ENCODE measurements around the gene ERBB4.

The ERBB4 gene

DNA sequence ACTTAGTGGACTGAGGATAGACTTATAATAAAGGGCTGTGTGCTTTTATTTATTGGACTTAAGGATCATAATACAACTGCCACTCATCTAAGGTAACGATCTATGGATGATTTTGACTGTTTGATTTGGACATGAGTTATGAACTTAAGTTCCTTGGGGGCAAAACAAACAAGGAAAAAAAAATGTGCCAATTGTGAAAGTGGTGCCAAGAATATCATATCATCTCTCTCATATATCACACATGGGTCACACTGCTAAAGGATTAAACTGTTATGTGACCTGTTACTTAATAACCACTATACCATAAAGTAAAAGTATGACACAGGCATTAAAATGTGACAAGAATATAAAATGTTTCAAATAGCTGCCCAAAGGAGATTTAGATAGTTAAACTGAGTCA is 886.3 kb downstream of the ERBB4 start:
- H3K4me3 ChIP-seq (ENCODE audit: low read depth, low read length) = no peak overlapping the region
- DNase-seq (ENCODE audit: low read depth) = no peak
- TF ChIP-seq, protein P1, sequence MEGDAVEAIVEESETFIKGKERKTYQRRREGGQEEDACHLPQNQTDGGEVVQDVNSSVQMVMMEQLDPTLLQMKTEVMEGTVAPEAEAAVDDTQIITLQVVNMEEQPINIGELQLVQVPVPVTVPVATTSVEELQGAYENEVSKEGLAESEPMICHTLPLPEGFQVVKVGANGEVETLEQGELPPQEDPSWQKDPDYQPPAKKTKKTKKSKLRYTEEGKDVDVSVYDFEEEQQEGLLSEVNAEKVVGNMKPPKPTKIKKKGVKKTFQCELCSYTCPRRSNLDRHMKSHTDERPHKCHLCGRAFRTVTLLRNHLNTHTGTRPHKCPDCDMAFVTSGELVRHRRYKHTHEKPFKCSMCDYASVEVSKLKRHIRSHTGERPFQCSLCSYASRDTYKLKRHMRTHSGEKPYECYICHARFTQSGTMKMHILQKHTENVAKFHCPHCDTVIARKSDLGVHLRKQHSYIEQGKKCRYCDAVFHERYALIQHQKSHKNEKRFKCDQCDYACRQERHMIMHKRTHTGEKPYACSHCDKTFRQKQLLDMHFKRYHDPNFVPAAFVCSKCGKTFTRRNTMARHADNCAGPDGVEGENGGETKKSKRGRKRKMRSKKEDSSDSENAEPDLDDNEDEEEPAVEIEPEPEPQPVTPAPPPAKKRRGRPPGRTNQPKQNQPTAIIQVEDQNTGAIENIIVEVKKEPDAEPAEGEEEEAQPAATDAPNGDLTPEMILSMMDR (conservative IDR thresholded peaks at IDR 0.05; ENCODE audit: low read depth, low read length) = no peak

DNA sequence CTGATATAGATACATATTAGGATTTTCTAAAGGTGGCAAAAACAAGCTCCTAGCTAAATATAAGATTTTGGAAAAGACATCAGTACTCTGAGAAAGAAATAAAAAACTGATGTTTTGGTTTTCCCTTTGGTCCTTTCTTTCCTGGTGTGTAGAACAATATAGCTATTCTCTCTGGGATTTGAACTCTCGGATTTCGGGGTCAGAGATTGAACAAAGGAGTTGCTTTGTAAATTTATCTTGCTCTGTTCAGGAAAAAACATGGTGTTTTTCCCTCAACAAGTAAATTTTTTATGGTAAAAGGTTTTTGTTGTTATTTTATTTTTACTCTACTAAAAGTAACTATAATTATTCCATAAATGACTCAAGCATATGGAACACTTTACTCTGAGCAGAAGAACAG is 889.3 kb downstream of the ERBB4 start:
- TF ChIP-seq, protein P1 (conservative IDR thresholded peaks at IDR 0.05; ENCODE audit: low read depth, low read length) = no peak
- H3K4me3 ChIP-seq (ENCODE audit: low read depth, low read length) = no peak overlapping the region
- no peak for DNase-seq (ENCODE audit: low read depth)

DNA sequence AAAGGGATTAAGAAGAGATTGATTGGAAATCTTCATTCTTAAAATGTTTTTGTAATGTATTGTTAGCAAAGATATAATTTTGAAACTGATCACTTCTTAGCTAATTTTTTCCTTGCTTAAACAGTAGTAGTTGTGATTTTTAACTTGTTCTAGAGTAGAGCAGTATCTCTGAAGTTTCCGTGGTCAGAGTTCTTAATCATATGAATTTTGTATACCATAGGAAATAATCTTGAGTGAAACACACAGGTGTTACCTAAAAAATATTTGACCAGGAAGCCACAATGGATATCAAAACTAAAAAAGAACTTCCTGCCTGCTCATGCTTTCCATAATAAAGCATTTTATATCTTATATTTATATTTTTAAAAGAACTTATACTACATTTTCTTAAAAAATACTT is 907.1 kb downstream of the ERBB4 start:
- no peak for DNase-seq (ENCODE audit: low read depth)
- TF ChIP-seq, protein P1 (conservative IDR thresholded peaks at IDR 0.05; ENCODE audit: low read depth, low read length) = no peak
- no peak overlapping the region for H3K4me3 ChIP-seq (ENCODE audit: low read depth, low read length)

DNA sequence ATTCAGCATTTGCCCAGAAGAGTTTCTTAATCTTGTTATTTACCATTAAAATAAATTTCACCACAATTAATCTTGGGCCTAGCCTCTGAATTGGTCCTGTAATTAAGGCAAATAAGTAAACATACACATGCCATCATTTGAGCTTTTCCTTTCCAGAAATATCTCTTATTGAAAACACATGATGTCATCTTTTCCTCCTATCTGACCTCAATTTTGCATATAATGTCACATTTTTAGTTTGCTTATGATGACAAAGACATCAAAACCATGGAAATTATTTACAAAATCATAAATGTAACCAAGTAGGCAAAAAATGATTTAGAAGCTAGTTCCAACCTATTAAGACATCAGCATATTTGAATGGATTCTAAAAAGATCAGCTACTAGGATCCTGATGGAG is 915.5 kb downstream of the ERBB4 start:
- TF ChIP-seq, protein P1 (conservative IDR thresholded peaks at IDR 0.05; ENCODE audit: low read depth, low read length) = no peak
- no peak overlapping the region for H3K4me3 ChIP-seq (ENCODE audit: low read depth, low read length)
- no peak for DNase-seq (ENCODE audit: low read depth)

DNA sequence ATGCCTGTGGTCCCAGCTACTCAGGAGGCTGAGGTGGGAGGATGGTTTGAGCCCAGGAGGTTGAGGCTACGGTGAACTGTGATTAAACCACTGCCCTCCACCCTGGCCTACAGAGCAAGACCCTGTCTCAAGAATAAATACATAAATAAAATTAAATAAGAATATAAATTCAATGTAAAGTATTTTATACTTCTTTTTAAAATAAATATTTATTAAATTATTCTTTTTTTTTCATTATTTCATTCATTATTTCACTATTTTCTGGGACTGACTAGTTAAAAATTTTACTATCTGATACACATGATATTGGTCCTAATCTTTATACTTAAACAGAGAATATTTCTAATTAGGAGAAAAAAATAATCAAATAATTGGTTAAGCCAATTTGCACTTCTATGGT is 917.6 kb downstream of the ERBB4 start:
- TF ChIP-seq, protein P1 (conservative IDR thresholded peaks at IDR 0.05; ENCODE audit: low read depth, low read length) = no peak
- no peak overlapping the region for H3K4me3 ChIP-seq (ENCODE audit: low read depth, low read length)
- no peak for DNase-seq (ENCODE audit: low read depth)

DNA sequence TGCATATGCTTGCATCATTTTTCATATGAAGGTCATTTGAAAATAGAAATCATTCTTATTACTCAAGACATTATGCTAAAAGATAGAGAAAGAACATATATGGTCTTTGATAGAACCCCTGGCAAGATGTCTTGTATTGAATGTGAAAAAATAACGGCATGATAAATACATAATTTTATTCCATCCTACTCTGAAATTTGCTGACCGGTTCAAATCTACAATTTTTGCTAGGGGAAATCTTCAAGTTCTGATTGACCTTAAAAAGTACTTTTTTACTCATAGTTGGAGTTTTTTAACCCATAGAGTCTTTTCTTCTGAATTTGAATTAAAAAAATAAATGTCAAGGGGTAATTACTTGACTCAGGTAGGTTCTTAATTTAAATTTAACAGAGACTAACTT is 920.8 kb downstream of the ERBB4 start:
- DNase-seq (ENCODE audit: low read depth) = no peak
- TF ChIP-seq, protein P1 (conservative IDR thresholded peaks at IDR 0.05; ENCODE audit: low read depth, low read length) = no peak
- H3K4me3 ChIP-seq (ENCODE audit: low read depth, low read length) = no peak overlapping the region

DNA sequence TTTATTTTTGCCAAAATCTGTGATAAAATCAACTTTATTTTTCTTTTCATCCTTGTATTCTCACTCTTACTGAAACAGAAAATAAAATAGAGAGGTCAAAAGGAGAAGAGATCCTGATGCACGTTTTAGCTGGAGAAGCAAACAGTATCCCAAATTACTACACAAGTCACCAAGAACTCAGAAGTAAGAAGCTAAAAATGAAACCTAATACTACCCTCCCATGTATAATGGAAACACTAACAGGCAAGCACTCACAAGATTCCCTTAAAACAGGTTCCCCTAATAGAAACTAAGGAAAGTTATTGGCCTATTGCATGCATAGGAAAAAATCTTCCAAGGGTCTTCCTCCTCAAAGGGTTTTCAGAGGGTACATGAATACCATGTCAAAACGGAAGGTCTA is 927.0 kb downstream of the ERBB4 start:
- TF ChIP-seq, protein P1 (conservative IDR thresholded peaks at IDR 0.05; ENCODE audit: low read depth, low read length) = no peak
- H3K4me3 ChIP-seq (ENCODE audit: low read depth, low read length) = no peak overlapping the region
- DNase-seq (ENCODE audit: low read depth) = no peak

Measured in choroid plexus epithelial cell (primary cell).